Activated CD4-positive, alpha-beta T cell treated with anti-CD3 and anti-CD28 coated beads, Interleukin-2, amount 10 ng/mL, durations not matched to agents 7 days and 5 days (primary cell): ENCODE results near the gene THBS1. TPM values are rescaled to one million over a fixed set of nuclear protein-coding genes. Genes with fewer than 3 reads are reported as not detected.
A peak's percentile ranks its signal among the peaks of the same experiment; 100 is the strongest.

Experiments used
- CTCF ChIA-PET: fragments of 350-600 bp; sonication (Branson Sonifier 250); formaldehyde crosslinking; loops from one replicate; lab custom pipeline; 2021; ENCODE audit warnings: antibody characterized with exemption; lab: Charles Lee
- POLR2A ChIA-PET: fragments of 350-600 bp; sonication (Branson Sonifier 250); formaldehyde crosslinking; loops from one replicate; lab custom pipeline; 2021; ENCODE audit warnings: antibody characterized with exemption; lab: Charles Lee
- DNase-seq: peaks from one replicate; pipeline ENCODE4 v3.0.0-alpha.2; 2020
- H3K27ac Mint-ChIP-seq: one replicate; pipeline ENCODE4 v1.8.0; 2021; ENCODE audit warnings: mild to moderate bottlenecking, moderate library complexity, mixed read lengths
- H3K27me3 Mint-ChIP-seq: one replicate; pipeline ENCODE4 v1.8.0; 2021; ENCODE audit warnings: mixed read lengths
- H3K36me3 Mint-ChIP-seq: one replicate; pipeline ENCODE4 v1.8.0; 2021; ENCODE audit warnings: low read depth, mixed read lengths
- H3K4me1 Mint-ChIP-seq: one replicate; pipeline ENCODE4 v1.8.0; 2021; ENCODE audit warnings: mixed read lengths
- H3K4me3 Mint-ChIP-seq: one replicate; pipeline ENCODE4 v1.8.0; 2021; ENCODE audit warnings: mild to moderate bottlenecking, moderate library complexity, mixed read lengths
- H3K9me3 Mint-ChIP-seq: one replicate; pipeline ENCODE4 v1.8.0; 2021; ENCODE audit warnings: mixed read lengths
- total RNA-seq, 2 experiments: library from RNA; stranded (reverse); gene quantifications; one replicate each; pipeline ENCODE4 v1.2.3, GENCODE V29; 2021

THBS1 gene
- total RNA-seq, 2 experiments from 2014 or later: 0.40 to 1.1 TPM

DNA sequence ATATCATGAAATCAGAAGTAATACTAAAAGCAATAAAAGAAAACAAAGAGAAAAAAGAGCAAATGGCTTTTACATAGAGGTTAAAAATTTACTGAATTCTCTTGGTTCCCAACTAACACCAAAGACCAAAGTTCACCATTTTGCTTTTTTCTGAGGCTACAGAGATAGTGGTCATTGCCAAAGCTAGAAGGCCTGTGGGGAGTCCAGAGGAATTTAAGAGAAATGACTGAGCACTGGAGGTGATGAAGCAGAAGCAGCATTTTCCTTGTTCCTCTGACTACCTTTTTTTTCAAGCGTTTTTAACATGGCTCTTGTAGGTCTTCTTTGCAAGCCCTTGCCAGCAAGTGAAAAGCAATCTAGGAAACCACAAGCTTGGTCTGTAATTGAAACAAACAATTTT, 58.2 kb downstream of the THBS1 start:
- Mint-ChIP-seq H3K4me3 (no peak overlapping the region), H3K27ac (no peak overlapping the region), H3K36me3 (peaks cover 3% of the 10 kb centered on the region), H3K27me3 (peaks cover 29% of the 10 kb centered on the region), H3K4me1 (peaks cover 14% of the 10 kb centered on the region), H3K9me3 (peaks cover 5% of the 10 kb centered on the region)
- ChIA-PET CTCF (no interaction called here), POLR2A (no interaction called here)
- DNase-seq: no peak

DNA sequence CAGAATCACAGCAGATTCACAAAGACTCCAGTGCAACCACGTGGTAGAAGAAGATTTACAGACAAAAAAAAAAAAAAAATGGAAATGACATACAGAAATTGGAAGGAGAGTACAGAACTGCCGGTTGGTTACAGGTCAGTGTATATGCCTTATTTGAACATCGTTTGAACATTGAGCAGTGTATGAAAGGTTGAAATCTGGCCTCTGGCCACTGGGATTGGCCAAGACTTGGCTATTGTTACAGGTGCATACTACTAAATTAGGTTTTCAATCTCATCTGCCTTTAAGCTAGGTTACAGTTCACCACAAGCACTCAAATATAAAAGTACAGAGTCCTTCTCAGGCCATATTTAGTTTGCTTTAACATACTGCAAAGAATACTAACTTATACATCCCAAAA, 59.8 kb downstream of the THBS1 start:
- peaks cover 17% of the 10 kb centered on the region for H3K4me1 Mint-ChIP-seq
- H3K27me3 Mint-ChIP-seq: peaks cover 32% of the 10 kb centered on the region
- peaks cover 3% of the 10 kb centered on the region for H3K36me3 Mint-ChIP-seq
- H3K27ac Mint-ChIP-seq: no peak overlapping the region
- peaks cover 3% of the 10 kb centered on the region for H3K9me3 Mint-ChIP-seq
- CTCF ChIA-PET: interaction anchor here (1.3 to 1.6 kb wide), 2 partner anchors 12 to 35 kb away, joined by 4 to 10 read pairs; no protein-coding TSS in a partner anchor
- no peak overlapping the region for H3K4me3 Mint-ChIP-seq
- POLR2A ChIA-PET: no interaction called here
- DNase-seq: no peak

DNA sequence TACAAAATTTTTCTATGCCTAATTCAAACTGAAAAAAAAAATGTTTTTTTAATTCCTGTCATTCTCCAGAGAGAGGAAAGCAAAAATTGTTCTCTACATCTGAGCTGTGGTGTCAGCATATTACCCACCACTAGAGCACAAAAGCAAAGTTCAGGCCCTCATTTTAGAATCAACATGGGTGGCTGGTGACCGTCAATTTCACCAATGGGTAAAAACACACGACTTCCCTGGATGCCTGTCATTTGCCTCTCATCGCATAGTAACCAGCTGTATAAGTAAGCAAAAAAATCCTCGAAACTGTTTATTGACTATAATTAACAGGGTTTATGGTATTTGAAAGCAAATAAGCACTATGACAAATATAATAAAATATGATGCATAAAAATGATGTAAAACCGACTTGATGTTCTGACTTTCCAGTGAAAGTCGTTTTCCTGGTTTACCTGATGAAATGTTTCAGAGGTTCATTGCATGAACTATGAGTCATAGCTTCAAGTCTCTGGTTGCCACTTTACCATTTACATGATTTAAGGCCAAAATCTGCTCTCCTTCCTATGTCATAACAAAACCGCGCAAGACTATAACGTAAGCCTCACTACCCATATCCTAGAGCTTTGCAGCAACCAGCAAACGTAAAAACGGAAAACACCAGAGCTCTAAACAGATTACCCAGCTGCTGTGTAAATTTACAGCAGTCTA, 60.5 kb downstream of the THBS1 start:
- POLR2A ChIA-PET: no interaction called here
- no peaks in the 10 kb centered on the region for H3K36me3 Mint-ChIP-seq

DNA sequence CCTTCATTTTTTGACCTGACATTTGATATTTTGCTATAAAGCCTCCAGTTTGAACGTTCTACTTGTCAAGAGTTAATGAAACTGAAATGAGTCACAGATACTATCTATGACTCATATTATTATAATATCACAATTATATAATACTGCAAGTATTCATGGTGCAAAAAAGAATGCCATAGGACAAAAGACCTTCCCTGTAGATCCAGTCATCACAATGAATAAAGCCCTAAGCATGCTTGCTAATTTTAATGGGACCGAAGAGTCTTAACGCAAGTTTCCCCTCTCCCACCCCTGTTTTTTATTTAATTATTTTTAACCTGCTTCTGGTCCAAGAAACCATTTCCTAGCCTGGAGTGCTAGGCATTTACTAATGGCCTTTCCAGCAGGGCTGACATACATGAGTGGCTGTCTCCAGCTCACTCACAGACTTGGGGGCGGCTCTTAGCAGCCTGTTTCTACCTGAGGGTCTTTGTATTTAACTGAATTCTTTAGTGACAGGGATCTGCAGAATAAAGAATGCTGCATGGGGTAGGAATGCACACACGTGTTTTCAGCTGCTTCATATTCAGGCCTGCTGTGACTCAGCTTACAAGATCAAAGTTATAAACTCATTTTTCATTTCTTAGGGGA, 61.2 kb downstream of the THBS1 start:
- DNase-seq: no peak
- CTCF ChIA-PET: interaction anchor here (1.0 to 1.6 kb wide), 3 partner anchors 11 to 133 kb away, joined by 3 to 10 read pairs (median 4); no protein-coding TSS in a partner anchor
- Mint-ChIP-seq H3K9me3 (no peaks in the 10 kb centered on the region), H3K4me1 (peaks cover 19% of the 10 kb centered on the region), H3K27me3 (peaks cover 21% of the 10 kb centered on the region), H3K4me3 (no peak overlapping the region), H3K27ac (no peak overlapping the region), H3K36me3 (no peaks in the 10 kb centered on the region)
- POLR2A ChIA-PET: no interaction called here

More for the DNA sequence above, 60.5 kb downstream of the THBS1 start:
- no peaks in the 10 kb centered on the region for H3K9me3 Mint-ChIP-seq
- peaks cover 17% of the 10 kb centered on the region for H3K4me1 Mint-ChIP-seq
- CTCF ChIA-PET: interaction anchor here (0.7 to 1.6 kb wide), 4 partner anchors 12 to 147 kb away, joined by 3 to 10 read pairs (median 4); no protein-coding TSS in a partner anchor
- no peak for DNase-seq
- H3K27me3 Mint-ChIP-seq: peaks cover 25% of the 10 kb centered on the region
- H3K27ac Mint-ChIP-seq: no peak overlapping the region
- no peak overlapping the region for H3K4me3 Mint-ChIP-seq

DNA sequence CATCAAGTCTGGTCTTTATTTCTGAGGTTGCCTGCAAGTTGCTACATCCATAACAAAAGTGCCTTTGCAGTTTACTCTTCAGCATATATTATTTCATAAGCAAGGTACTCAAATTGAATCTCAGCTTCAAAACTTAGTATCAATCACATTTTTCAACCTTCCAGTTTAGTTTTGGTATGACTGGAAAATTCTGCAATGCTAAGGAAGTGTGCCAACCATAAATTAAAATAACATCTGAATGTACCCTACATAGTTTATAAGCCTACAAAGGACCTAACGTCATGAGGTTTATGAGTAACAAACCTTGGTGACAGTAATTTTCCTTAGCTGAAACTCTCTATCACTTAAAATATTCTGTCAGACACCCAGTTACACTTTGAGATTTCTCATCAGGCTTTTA, 62.8 kb downstream of the THBS1 start:
- POLR2A ChIA-PET: no interaction called here
- Mint-ChIP-seq H3K4me3 (no peak overlapping the region), H3K4me1 (peaks cover 14% of the 10 kb centered on the region), H3K36me3 (no peaks in the 10 kb centered on the region), H3K9me3 (no peaks in the 10 kb centered on the region), H3K27ac (no peak overlapping the region), H3K27me3 (peaks cover 8% of the 10 kb centered on the region)
- DNase-seq: no peak
- CTCF ChIA-PET: interaction anchor here (0.8 to 1.7 kb wide), 3 partner anchors 9 to 63 kb away, joined by 3 to 4 read pairs (median 3); partner anchors contain the start of gene THBS1

DNA sequence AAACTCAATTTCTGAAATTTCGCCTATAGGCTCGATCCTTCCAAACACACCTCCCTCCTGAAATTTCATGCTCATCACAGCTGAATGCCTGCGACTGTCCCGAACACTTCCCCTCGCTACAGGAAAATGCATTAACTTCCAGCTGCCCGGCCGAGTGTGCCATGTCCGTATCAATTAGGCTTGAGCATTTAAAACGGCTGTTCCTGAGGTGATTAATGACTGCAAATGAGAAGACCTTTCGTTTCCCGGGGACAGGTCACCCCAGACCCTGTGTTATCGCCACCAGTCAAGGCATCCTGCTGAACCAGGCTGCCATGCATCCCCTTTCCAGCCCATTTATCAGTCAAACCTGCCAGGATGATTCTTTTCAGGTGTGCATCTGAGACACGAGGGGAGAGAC, 63.3 kb downstream of the THBS1 start:
- ChIA-PET CTCF (interaction anchor here (0.8 to 1.7 kb wide), 4 partner anchors 10 to 63 kb away, joined by 3 to 4 read pairs (median 4); partner anchors contain the start of gene THBS1), POLR2A (interaction anchor here (0.6 kb wide), 1 partner anchor 940 kb away, joined by 3 read pairs; no protein-coding TSS in a partner anchor)
- DNase-seq: no peak
- H3K27me3 Mint-ChIP-seq: peaks cover 8% of the 10 kb centered on the region
- no peaks in the 10 kb centered on the region for H3K36me3 Mint-ChIP-seq
- no peaks in the 10 kb centered on the region for H3K9me3 Mint-ChIP-seq
- no peak overlapping the region for H3K27ac Mint-ChIP-seq
- H3K4me1 Mint-ChIP-seq: peaks cover 14% of the 10 kb centered on the region
- no peak overlapping the region for H3K4me3 Mint-ChIP-seq

DNA sequence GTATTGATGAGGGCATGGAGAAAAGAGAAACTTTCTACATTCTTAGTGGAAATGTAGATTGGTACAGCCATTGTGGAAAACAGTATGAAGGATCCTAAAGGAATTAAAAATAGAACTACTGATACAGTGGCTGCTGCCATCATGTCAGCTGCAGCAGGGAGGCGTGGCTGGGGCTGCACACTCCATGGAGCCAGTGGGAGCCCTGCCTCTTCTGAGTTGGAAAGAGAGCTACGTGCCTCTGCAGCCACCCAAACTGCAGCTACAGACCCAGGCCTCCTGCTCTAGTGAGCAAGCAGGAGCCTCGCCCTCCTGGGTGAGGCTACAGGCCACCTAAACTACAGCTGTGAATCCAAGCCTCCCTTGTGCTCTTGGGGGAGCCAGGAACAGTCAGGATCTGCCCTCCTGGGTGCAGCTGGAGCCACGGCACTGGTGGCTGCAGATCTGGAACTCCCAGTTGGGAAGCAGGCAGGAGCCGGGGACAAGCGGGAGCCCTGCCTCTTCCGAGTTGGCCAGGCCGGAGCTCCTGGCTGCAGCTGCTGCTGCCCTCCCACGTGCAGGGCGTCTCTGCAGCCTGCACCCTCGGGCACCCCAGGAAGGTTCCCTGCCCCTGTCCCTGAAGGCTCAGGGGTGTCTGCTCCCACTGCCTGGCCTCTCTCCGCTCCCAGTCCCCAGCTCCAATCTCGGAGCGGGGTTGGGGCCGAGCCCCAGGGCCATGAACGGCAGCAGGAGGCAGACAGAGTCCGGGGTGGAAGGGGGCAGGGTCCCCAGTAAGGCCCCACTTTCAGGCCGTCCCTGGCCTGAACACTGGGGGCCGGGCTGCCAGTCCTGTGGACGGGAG, 64.5 kb downstream of the THBS1 start:
- peaks cover 14% of the 10 kb centered on the region for H3K4me1 Mint-ChIP-seq
- H3K27me3 Mint-ChIP-seq: peaks cover 15% of the 10 kb centered on the region
- no peaks in the 10 kb centered on the region for H3K36me3 Mint-ChIP-seq
- no peak for DNase-seq
- CTCF ChIA-PET: interaction anchor here (0.8 to 0.9 kb wide), 3 partner anchors 21 to 1085 kb away, joined by 3 to 4 read pairs (median 3); no protein-coding TSS in a partner anchor
- no peak overlapping the region for H3K4me3 Mint-ChIP-seq
- POLR2A ChIA-PET: no interaction called here
- H3K9me3 Mint-ChIP-seq: no peaks in the 10 kb centered on the region
- no peak overlapping the region for H3K27ac Mint-ChIP-seq

DNA sequence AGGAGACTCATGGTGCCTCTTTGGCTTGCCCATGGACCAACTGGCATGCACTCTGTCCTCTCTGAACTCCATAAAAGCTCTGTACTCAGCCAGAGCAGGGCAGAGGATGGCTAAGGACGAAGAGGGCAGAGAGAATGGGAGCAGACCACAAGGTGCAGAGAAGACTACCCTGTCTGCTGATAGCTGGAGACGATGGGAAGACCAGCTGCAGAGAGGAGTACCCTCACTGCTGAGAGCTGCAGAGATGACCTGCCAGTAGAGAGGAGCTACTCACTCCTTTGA, 65.0 kb downstream of the THBS1 start:
- no peak for DNase-seq
- no peaks in the 10 kb centered on the region for H3K36me3 Mint-ChIP-seq
- H3K27ac Mint-ChIP-seq: peak overlapping the region; percentile 21
- ChIA-PET POLR2A (no interaction called here), CTCF (interaction anchor here (0.7 to 0.9 kb wide), 2 partner anchors 40 to 54 kb away, joined by 3 read pairs; no protein-coding TSS in a partner anchor)
- H3K4me3 Mint-ChIP-seq: no peak overlapping the region
- no peaks in the 10 kb centered on the region for H3K9me3 Mint-ChIP-seq
- H3K4me1 Mint-ChIP-seq: peaks cover 14% of the 10 kb centered on the region
- H3K27me3 Mint-ChIP-seq: peaks cover 20% of the 10 kb centered on the region

DNA sequence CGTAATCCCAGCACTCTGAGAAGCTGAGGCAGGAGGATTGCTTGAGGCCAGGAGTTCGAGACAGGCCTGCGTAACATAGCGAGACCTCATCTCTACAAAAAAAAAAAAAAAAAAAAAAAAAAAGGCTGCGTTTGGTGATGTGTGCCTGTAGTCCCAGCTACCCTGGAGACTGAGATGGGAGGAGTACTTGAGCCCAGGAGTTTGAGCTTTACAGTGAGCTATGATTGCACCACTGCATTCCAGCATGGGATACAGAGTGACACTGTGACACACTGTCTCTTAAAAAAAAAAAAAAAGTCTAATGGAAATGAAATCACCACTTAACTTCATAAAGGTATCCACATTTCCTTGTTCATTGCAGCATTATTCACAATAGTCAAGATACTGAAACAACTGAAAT, 65.5 kb downstream of the THBS1 start:
- peaks cover 20% of the 10 kb centered on the region for H3K27me3 Mint-ChIP-seq
- POLR2A ChIA-PET: no interaction called here
- peaks cover 12% of the 10 kb centered on the region for H3K4me1 Mint-ChIP-seq
- H3K36me3 Mint-ChIP-seq: no peaks in the 10 kb centered on the region
- no peak overlapping the region for H3K4me3 Mint-ChIP-seq
- H3K27ac Mint-ChIP-seq: no peak overlapping the region
- no peaks in the 10 kb centered on the region for H3K9me3 Mint-ChIP-seq
- no peak for DNase-seq
- CTCF ChIA-PET: interaction anchor here (0.7 kb wide), 1 partner anchor 54 kb away, joined by 3 read pairs; no protein-coding TSS in a partner anchor

Other genes starting within 250 kb of the THBS1 start
- gene FSIP1, start 201.8 kb downstream of the THBS1 start, total RNA-seq: under 1 TPM; 0.30 to 0.48 TPM